B cell (primary cell): ENCODE results near the gene RTF2.

Source experiments
- CTCF ChIP-seq: fragments of 200-600 bp; IDR thresholded peaks from one replicate; pipeline ENCODE4 v1.8.0; 2022; ENCODE audit warnings: antibody characterized with exemption, mild to moderate bottlenecking
- EZH2 ChIP-seq: IDR thresholded peaks from 2 replicates; pipeline ENCODE4 v1.6.1; 2012; ENCODE audit warnings: borderline replicate concordance, low read depth, mild to moderate bottlenecking, moderate library complexity, low read length; ENCODE audit not compliant: insufficient read depth, poor library complexity, severe bottlenecking

GRCh38 chr20:56517641-56518040, 49.2 kb downstream of the RTF2 start:
- TF ChIP-seq CTCF (no peak), EZH2 (no peak)
